Cortex of kidney (tissue), 1 donor: ENCODE data around the gene DDT.
"Not testable (repeated sequence)": the region's sequence is repeated elsewhere in the genome, so short reads cannot be mapped to it uniquely, and the experiment has no call there.

ENCODE experiments used
- DNase-seq: peaks from one replicate; lab custom pipeline; 2025; lab: John Stamatoyannopoulos, UW

The DDT gene

GRCh38 chr22:23974345-23974744, at the start of gene DDT:
DDT (minus strand) TSS chr22:23974441; CDS start chr22:23974414, 27 bp downstream.
- DNase-seq = not testable (repeated sequence)

DNA sequence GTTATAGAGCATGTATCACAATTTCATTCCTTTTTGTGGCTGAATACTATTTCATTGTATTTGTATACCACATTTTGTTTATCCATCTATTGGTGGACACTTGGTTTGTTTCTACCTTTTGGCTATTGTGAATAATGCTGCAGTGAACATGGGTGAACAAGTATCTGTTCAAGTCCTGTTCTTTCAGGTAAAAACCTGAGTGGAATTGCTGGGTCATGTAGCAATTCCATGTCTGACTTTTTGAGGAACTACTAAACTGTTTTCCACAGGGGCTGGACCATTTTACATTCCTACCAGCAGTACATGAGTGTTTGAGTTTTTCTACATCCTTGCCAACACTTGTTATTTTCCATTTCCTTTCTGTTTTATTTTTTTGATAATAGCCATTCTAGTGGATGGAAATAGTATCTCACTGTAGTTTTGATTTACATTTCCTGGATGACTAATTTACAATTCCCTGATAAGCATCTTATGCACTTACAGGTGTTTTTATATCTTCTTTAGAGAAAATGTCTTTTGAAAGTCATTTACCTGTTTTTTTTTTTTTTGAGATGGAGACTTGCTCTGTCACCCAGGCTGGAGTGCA, 49.1 kb upstream of the DDT start:
- DNase-seq = no peak

DNA sequence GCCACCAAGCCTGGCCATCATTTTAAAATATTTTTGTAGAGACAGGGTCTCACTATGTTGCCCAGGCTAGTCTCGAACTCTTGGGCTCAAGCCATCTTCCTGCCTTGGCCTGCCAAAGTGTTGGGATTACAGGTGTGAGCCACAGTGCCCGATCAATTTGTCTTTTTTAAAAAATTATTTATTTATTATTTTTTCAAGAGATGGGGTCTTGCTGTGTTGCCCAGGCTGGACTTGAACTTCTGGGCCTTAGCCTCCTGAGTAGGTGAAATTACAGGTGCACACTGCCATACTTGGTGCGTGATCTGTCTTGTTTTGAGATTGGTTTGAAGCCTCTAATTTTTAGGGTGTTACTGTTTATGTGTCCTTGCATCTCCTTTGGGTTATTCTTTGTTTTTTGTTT, 47.1 kb upstream of the DDT start:
- DNase-seq = no peak

DNA sequence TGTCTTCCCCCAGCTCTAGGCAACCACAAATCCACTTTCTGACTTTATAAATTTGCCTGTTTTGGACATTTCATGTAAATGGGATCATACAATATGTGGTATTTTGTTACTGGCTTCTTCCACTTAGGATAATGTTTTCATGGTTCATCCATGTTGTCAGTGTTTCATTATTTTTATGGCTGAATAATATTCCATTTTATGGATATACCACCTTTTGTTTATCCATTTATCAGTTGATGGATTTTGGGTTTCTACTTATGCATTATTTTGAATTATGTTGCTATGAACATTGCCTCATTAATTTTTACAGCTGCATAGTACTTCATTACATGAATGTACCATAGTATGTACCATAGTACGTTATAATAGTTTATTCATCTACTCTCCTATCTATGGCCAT, 41.9 kb upstream of the DDT start:
- no peak for DNase-seq

- DNase-seq = no peak
Measured at GRCh38 chr22:24011735-24012068, 37.5 kb upstream of the DDT start.

DNA sequence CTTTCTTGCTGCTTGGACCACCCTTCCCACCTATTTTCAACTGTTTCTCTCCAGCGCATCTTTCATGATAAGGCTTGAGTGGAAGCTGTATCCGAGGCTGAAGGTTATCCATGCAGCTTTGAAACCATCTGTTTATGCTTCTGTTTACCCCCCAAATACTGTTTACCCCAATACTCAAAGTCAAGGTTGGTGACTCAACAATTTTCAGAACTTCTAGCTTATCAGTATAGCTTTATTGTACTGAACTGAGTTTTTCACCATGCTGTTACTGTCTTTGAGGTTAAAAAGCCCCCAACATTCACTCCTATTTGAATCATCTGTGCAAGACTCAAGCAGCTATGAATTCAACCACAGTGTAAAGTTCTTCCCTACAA, 35.8 kb upstream of the DDT start:
- no peak for DNase-seq

GRCh38 chr22:24009227-24010017, 35.2 kb upstream of the DDT start:
- no peak for DNase-seq

DNA sequence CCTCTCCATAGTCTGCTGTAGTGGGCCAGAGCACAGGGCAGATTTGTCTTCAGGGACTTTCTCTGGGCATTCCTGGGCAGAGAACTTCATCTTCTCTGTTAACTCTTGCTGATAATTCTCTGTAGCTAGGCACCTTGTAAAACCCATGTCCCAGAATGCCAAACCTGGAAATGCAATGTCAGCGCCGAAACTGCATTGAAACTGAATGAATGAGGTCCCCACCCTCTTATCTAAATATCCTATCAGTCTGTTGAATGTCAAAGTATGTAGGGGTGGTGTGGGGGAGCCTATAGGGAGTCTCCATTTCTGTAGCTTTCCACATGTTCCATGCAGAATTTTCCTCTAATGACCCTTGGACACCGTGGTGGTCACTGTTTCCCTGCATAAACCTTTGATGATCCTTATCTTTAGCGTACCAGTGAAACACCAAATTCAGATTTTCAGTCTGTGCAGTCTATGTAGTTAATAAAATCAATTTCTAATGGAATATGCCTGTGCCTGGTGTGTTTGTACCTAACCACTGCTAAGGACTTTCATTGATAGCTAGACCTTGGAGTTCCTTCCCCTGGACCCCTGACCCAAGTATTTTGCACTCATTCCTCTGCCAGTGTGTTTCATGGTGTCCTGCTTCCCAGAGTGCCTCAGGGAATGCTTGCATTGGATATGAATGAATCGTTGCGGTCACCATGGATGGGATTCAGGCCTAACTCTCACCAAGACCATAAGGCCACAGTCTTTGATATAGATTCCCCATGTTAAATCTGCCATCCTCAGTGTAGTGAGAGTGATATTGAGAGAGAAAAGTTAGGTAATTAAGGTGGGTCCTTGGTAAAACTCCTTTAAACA, 34.4 kb upstream of the DDT start:
- no peak for DNase-seq

GRCh38 chr22:24008022-24008283, 33.7 kb upstream of the DDT start:
- no peak for DNase-seq

- no peak for DNase-seq
Measured at GRCh38 chr22:24007253-24008021, 33.2 kb upstream of the DDT start.

DNA sequence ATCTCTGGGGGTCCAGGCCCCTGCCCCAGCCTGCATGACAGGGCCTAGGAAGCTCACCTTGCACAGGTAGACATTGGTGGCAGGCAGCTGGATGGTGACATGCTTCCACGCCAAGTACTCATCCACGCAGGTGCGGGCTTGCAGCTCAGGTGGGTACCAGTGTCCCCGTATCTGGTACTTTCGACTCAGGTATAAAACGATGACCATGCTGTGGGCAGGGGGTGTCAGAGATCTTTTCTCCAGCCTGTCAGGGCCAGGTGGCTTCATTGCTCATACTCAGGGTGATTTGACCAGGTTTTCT, 32.6 kb upstream of the DDT start:
- DNase-seq = no peak

DNA sequence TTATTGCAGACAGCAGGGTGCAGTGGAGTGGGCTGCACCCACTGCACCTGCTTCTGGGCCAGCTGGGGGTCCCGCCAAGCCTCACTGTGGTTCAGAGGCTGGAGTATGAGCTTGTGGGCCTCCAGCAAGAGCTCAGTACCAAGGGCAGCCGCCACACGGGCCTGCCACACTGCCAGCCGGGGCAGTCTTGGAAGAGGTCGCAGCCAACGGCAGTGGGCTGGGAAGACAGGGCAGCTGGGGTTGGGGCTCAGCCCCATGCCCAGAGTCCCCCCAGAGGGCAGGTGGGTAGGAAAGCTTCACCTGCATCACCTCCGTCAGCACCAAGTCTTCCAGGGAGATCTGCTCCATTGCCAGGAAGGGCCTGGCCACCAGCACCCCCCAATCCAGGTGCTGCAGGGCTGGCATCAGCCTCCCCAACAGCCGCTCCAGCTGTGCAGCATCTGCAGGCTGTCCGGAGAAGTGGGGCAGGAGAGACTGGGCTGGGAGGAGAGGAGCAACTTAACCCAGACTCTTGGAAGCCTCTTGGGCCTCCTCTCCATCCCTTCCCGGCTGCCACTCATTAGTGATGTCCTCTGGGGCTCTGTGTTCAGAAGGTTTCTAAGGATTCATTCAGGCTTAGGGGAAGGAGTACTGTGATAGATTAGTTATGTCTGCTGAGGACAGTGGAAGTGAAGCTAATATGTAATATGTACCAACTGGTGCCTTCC, 32.1 kb upstream of the DDT start:
- DNase-seq = no peak

DNA sequence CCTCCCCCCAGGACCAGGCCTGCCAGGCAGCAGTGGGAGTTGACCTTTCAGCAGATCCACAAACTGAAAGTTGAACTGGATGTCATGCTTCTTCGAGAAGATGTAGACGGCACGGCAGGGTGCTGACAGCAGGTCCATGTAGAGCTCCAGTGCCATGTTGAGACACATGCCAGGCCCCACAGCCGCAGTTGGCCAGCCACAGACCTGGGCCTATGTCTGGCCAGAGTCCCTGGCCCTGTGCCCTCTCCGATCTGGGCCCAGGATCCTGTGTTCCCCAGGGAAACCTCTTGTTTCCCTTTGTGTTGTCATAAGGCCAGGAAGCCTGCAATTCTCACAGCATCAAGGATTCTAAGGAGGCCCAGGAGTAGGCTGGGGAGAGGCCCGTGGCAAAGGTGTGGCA, 31.0 kb upstream of the DDT start, which contains the start of gene GSTT4:
Gene GSTT4 (minus strand): TSS at position 253 of the 400 bp plus-strand sequence. CDS start 97 bp downstream, at position 156.
- no peak for DNase-seq

DNA sequence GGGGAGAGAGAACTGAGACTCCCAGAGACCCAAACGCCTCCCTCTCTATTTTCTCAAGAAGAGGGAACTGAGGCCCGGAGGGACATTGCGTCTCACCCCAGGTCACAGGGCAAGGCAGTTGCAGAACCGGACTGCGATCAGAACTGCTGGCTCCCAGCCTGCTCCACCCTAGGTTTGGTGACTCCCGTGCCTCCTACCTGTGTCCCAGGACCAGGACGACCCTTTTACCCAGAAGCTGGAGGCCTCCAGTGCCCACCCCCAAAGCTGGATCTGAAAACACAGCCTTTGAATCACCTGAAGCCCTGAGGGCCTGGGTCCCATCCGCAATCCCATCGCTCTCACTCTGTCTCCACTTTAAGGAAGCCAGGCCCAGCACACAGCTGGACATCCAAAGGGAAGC, 29.6 kb upstream of the DDT start:
- no peak for DNase-seq

DNA sequence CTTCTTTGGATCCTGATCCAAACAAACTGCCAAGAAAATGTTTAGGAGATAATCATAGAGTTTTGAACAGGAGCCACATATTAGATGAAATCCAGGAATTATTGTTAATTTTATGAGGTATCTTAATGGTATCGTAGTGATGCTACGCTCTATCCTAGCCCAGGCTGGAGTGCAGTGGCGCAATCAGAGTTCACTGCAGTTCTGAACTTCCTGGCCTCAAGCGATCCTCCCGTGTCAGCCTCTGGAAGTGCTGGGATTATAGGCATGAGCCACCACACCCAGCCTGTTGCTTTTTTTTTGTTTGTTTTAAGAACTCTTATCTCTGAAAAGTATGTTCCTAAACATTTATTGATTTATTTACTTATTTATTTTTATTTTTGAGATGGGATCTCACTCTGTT, 28.6 kb upstream of the DDT start:
- no peak for DNase-seq

GRCh38 chr22:24002272-24002671, 28.0 kb upstream of the DDT start:
- no peak for DNase-seq

DNA sequence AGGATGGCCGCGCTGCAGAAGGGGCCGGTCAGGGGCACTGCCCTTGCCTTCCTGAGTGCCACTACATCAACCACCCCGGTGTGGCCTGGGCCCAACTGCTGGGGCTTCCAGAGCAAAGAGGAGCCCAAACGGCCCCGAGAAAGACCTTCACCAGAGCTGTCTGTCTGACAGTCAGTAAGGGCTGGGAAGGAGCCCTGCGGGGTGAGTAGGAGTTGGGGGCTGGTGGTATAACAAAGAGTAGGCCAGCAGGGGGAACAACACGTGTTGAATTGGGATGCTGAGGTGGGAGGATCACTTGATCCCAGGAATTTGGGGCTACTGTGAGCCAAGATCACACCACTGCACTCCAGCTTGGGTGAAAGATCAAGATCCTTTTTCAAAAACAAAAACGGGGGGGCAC, 27.1 kb upstream of the DDT start:
- no peak for DNase-seq

- DNase-seq = not testable (repeated sequence)
Measured at GRCh38 chr22:23999779-24000178, 25.5 kb upstream of the DDT start.

DNA sequence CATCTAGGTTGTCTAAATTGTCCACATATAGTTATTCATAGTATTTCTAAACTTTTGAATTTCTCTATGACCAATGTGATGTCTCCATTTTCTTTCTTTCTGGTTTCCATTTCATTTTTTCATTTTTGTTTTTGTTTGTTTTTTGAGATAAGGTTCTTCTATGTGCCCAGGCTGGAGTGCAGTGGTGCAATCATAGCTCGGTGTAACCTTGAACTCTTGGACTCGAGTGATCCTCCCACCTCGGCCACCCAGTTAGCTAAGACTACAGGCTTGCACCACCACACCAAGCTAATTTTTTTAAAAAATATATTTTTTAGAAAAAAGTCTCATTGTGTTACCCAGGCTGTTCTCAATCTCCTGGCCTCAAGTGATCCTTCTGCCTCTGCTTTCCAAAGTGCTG, 22.9 kb upstream of the DDT start:
- no peak for DNase-seq

- not testable (repeated sequence) for DNase-seq
Measured at GRCh38 chr22:23993581-23994177, 19.4 kb upstream of the DDT start.

DNA sequence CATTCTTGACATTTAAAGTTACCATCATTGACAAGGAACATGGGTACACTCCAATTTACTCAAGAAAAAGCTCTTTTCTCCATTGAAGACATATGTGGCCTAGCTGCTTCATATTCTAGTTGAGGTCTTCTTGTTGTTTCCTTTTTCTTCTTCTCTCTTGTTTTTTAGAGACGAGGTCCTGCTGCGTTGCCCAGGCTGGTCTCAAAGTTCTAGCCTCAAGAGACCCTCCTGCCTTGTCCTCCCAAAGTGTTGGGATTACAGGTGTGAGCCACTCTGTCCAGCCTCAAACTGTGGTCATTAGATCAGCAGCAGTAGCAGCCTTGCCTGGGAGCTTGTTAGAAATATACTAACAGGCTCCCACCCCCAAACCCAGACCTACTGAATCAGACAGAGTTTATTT, 18.8 kb upstream of the DDT start:
- DNase-seq = not testable (repeated sequence)
